ENCODE data around the gene SKP1. TPM values are rescaled to one million over a fixed set of nuclear protein-coding genes. Genes with fewer than 3 reads are reported as not detected.

Gene SKP1
- total RNA-seq, 1 donor from 2014 or later: 147 TPM

DNA sequence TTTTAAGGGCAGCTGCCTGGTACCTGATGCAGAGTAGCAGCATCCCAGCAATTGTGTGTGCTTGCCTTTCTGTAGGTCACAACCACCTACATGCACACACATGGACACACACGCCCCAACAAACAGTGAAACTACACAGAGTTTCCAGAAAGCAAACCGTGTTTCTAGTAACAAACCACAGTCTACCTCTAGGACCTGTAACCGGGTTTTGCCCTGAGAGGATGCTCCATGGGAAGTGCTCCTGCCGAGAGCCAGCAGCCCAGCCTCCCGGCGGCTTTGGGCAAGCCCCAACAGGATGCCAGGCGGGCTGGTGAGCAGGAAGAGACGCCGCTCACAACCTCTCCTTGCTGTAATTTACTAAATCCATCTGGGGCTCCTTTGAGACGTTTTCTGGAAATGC, 66.4 kb downstream of the SKP1 start:
- Histone ChIP-seq H3K27ac (no peak overlapping the region), H3K4me3 (no peak overlapping the region), H3K9me3 (no peaks in the 10 kb centered on the region), H3K27me3 (no peaks in the 10 kb centered on the region), H3K4me1 (peaks cover 21% of the 10 kb centered on the region), H3K36me3 (no peaks in the 10 kb centered on the region)
- TF ChIP-seq, protein P1, sequence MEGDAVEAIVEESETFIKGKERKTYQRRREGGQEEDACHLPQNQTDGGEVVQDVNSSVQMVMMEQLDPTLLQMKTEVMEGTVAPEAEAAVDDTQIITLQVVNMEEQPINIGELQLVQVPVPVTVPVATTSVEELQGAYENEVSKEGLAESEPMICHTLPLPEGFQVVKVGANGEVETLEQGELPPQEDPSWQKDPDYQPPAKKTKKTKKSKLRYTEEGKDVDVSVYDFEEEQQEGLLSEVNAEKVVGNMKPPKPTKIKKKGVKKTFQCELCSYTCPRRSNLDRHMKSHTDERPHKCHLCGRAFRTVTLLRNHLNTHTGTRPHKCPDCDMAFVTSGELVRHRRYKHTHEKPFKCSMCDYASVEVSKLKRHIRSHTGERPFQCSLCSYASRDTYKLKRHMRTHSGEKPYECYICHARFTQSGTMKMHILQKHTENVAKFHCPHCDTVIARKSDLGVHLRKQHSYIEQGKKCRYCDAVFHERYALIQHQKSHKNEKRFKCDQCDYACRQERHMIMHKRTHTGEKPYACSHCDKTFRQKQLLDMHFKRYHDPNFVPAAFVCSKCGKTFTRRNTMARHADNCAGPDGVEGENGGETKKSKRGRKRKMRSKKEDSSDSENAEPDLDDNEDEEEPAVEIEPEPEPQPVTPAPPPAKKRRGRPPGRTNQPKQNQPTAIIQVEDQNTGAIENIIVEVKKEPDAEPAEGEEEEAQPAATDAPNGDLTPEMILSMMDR (IDR thresholded peaks at IDR 0.05): no peak
- no peak for TF ChIP-seq POLR2AphosphoS5 (IDR thresholded peaks at IDR 0.05; ENCODE audit: insufficient read depth in 1 of 2, low read depth in 1 of 2)
- TF ChIP-seq POLR2A (IDR thresholded peaks at IDR 0.05): no peak
- intact Hi-C loops (cut with DNase I): no loop called here
- DNase-seq (ENCODE audit: extremely low spot score in 2 of 2): no peak

DNA sequence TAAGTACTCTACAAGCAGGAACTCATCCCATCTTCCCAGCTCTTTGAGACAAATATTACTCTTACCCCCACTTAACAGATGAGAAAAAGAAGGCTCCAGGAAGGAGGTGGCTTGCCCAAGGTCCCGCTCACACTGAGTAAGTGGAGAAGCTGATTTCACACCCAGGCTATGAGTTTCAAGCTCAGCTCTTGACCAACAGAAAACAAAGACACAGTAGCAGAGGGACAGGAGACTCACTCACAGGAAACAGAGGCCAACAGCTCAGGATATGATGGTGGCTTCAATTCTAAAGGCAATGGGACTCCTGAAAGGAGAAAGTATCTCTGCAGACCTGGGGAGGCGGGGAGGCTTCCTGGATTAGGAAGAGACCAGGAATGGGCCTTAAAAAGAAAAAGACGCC, 69.0 kb downstream of the SKP1 start:
- Histone ChIP-seq H3K4me1 (peaks cover 3% of the 10 kb centered on the region), H3K27me3 (no peaks in the 10 kb centered on the region), H3K9me3 (no peaks in the 10 kb centered on the region), H3K36me3 (no peaks in the 10 kb centered on the region), H3K27ac (no peak overlapping the region), H3K4me3 (no peak overlapping the region)
- TF ChIP-seq POLR2AphosphoS5 (IDR thresholded peaks at IDR 0.05; ENCODE audit: insufficient read depth in 1 of 2, low read depth in 1 of 2) (no peak), POLR2A (IDR thresholded peaks at IDR 0.05) (no peak)
- TF ChIP-seq, protein P1 (IDR thresholded peaks at IDR 0.05): no peak
- DNase-seq (ENCODE audit: extremely low spot score in 2 of 2): no peak
- intact Hi-C loops (cut with DNase I): no loop called here

DNA sequence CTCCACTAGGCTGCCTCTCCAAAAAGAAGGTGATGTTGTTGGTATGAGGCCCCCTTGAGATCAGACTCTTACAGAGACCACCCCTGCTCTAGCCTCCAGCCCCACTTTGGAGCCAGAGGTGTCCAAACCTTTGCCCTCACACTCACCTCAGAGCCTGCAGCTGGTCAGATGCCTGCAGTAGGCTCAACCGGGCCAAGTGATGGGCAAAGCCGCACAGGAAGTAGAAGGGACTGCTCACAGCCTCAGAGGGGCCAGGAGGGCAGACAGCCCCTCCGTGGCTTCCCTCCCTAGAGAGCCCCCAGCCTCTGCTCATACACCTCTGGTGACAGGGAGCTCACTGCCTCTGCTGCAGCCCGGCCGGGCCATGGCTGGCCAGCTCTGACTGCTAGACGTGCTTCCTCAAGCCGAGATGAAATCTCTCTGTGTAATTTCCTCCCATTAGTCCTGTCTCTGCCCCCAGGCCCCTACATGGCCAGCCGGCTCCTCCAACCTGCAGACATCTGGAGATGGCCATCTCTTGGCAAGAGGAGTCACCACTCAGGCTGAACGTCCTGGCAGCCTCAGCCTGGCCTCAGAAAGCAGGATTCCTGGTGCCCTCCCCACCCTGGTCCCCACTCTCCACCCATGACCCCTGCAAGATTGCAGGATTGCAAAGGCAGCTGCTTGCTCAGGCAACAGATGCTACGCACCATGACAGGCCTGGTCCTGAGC, 69.6 kb downstream of the SKP1 start:
- Histone ChIP-seq H3K27ac (no peak overlapping the region), H3K4me1 (no peaks in the 10 kb centered on the region), H3K4me3 (no peak overlapping the region), H3K9me3 (no peaks in the 10 kb centered on the region), H3K27me3 (no peaks in the 10 kb centered on the region), H3K36me3 (no peaks in the 10 kb centered on the region)
- TF ChIP-seq POLR2AphosphoS5 (IDR thresholded peaks at IDR 0.05; ENCODE audit: insufficient read depth in 1 of 2, low read depth in 1 of 2) (no peak), POLR2A (IDR thresholded peaks at IDR 0.05) (no peak)
- TF ChIP-seq, protein P1 (IDR thresholded peaks at IDR 0.05): no peak
- no peak for DNase-seq (ENCODE audit: extremely low spot score in 2 of 2)
- intact Hi-C loops (cut with DNase I): no loop called here

DNA sequence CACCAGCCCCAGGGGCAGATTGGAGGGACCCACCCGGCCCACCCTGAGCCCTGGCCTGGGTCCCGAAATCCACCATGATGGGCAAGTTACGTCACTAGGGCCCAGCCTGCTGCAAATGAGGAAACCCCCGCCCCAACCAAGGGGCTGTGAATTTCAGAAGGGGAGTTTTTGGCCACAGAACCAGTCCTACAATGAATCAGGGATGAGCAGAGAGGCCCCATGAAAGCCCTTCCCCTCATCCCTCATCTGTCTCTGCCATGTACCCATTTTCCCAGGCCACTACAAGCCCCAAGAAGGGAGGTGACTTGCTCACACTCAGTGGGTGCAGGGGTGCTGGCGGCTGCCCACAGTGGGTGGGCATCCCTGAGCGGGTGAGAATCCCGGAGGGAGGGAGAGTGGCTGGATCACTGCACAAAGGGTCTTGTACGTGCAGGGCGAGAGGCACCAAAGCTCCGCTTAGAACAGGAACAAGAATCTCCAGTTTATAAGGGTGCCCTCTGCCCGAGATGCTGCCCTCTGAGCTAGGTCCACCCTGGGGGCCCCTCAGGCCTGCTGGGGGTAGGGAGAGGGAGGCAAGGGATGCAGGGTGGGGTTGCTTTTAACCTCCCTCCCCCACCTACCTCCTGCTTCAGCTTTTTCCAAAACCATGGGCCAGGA, 72.6 kb downstream of the SKP1 start:
- intact Hi-C loops (cut with DNase I): no loop called here
- no peak for TF ChIP-seq POLR2AphosphoS5 (IDR thresholded peaks at IDR 0.05; ENCODE audit: insufficient read depth in 1 of 2, low read depth in 1 of 2)
- TF ChIP-seq, protein P1 (IDR thresholded peaks at IDR 0.05): no peak
- TF ChIP-seq POLR2A (IDR thresholded peaks at IDR 0.05): no peak
- Histone ChIP-seq H3K27me3 (no peaks in the 10 kb centered on the region), H3K4me3 (no peak overlapping the region), H3K9me3 (no peaks in the 10 kb centered on the region), H3K36me3 (no peaks in the 10 kb centered on the region), H3K27ac (no peak overlapping the region), H3K4me1 (no peaks in the 10 kb centered on the region)
- DNase-seq (ENCODE audit: extremely low spot score in 2 of 2): no peak

DNA sequence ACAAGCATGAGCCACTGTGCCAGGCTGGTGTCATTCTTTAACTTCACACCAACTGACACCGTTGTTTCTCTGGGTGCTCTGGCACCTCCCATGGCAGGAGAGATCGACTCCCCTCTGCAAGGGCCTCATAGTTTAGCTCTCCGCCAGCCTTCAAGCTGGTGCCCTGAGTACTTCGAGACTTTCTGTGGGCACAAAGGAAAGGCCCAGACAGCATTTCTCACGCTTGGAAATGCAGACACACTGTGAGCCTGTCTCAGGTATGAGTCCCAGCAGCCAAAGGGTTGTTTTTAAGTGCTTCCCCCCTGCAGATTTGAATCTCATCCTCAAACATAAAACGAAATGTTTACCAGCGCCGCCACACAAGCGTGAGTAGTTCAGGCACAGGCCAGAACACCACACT, 73.4 kb downstream of the SKP1 start:
- Histone ChIP-seq H3K27me3 (no peaks in the 10 kb centered on the region), H3K4me3 (no peak overlapping the region), H3K36me3 (no peaks in the 10 kb centered on the region), H3K27ac (no peak overlapping the region), H3K4me1 (no peaks in the 10 kb centered on the region), H3K9me3 (no peaks in the 10 kb centered on the region)
- TF ChIP-seq POLR2A (IDR thresholded peaks at IDR 0.05) (no peak), POLR2AphosphoS5 (IDR thresholded peaks at IDR 0.05; ENCODE audit: insufficient read depth in 1 of 2, low read depth in 1 of 2) (no peak)
- TF ChIP-seq, protein P1 (IDR thresholded peaks at IDR 0.05): no peak
- no peak for DNase-seq (ENCODE audit: extremely low spot score in 2 of 2)
- intact Hi-C loops (cut with DNase I): no loop called here
